Tibial artery (tissue), 4 donors: ENCODE data around the gene IL10RA.

Experiments used
- DNase-seq, 2 donors: peaks; one replicate each; pipeline ENCODE4 v3.0.0-alpha.2; 2019
- H3K27ac ChIP-seq, 2 donors: fragments of 200-600 bp; sonication (generic) in 1 of 2; 1 replicate in 1 of 2; 2 replicates in 1 of 2; pipeline ENCODE4 v1.5.1; 2018 to 2019; ENCODE audit warnings: mild to moderate bottlenecking in 1 of 2
- H3K27me3 ChIP-seq, 2 donors: fragments of 200-600 bp; sonication (generic) in 1 of 2; one replicate each; pipeline versions ENCODE4 v1.5.1 to v1.6.0; 2016 to 2019
- H3K36me3 ChIP-seq, 3 donors: fragments of 200-600 bp; sonication (generic) in 2 of 3; one replicate each; pipeline ENCODE4 v1.5.1; 2016 to 2019; ENCODE audit warnings: mild to moderate bottlenecking in 2 of 3
- H3K4me1 ChIP-seq, 4 donors: fragments of 200-600 bp; sonication (generic) in 2 of 4; 1 replicate in 3 of 4; 2 replicates in 1 of 4; pipeline ENCODE4 v1.5.1; 2016 to 2019
- H3K4me3 ChIP-seq, 2 donors: fragments of 200-600 bp; sonication (generic) in 1 of 2; 1 replicate in 1 of 2; 2 replicates in 1 of 2; pipeline ENCODE4 v1.5.1; 2018 to 2019; ENCODE audit warnings: mild to moderate bottlenecking in 2 of 2
- H3K9me3 ChIP-seq, 3 donors: fragments of 200-600 bp; sonication (generic) in 1 of 3; one replicate each; pipeline ENCODE4 v1.5.1; 2016 to 2019
- intact Hi-C: fragments of 100-400 bp; cut with DNase I; formaldehyde crosslinking; loops from one replicate; pipeline ENCODE4 v1.15.0; 2023; ENCODE audit warnings: low total_unique reads
- TF ChIP-seq, protein P1 (sequence below), 2 experiments: fragments of 200-600 bp in 1 of 2; fragments of 450-650 bp in 1 of 2; IDR thresholded peaks; one replicate each; pipeline ENCODE4 v1.5.1; 2017 to 2019; ENCODE audit warnings: antibody characterized with exemption in 2 of 2, mild to moderate bottlenecking in 1 of 2, moderate library complexity in 1 of 2

Gene IL10RA

DNA sequence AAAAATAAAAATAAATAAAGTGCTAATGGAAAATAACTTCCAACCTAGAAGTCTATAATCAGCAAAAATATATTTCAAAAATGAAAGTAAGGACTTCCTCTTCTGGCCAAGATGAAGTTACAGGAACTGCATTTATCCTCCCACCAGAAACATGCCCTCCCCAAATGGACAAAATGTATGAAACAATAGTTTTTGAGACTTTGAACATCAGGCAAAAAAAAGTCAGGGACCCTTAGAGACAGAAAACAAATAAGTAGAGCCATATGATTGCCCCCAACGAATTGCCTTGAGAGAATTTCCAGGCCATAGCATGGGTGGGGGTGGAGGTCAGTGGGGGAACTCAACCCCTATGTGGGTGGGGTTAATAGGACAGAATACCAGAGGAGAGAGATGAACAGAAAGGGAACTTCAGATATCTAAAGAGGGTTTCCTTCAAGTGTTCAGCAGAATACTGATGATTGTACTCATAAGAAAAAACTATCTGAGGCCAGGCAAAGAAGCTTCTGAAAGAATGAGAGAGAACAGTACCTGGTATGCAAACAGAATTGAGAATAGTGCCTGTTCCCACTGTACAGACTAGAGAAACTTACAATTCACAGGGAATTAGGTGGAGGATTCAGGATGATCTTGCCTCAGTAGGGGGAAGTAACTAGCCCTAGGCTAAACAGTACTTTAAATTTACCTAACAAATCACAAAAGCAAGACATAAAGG, 26.6 kb upstream of the IL10RA start:
- peaks cover 0 to 7% of the 10 kb centered on the region in 2 donors for H3K27me3 ChIP-seq
- H3K4me1 ChIP-seq, result no peaks in the 10 kb centered on the region
- no peak overlapping the region for H3K4me3 ChIP-seq
- no peaks in the 10 kb centered on the region for H3K36me3 ChIP-seq
- TF ChIP-seq, protein P1, sequence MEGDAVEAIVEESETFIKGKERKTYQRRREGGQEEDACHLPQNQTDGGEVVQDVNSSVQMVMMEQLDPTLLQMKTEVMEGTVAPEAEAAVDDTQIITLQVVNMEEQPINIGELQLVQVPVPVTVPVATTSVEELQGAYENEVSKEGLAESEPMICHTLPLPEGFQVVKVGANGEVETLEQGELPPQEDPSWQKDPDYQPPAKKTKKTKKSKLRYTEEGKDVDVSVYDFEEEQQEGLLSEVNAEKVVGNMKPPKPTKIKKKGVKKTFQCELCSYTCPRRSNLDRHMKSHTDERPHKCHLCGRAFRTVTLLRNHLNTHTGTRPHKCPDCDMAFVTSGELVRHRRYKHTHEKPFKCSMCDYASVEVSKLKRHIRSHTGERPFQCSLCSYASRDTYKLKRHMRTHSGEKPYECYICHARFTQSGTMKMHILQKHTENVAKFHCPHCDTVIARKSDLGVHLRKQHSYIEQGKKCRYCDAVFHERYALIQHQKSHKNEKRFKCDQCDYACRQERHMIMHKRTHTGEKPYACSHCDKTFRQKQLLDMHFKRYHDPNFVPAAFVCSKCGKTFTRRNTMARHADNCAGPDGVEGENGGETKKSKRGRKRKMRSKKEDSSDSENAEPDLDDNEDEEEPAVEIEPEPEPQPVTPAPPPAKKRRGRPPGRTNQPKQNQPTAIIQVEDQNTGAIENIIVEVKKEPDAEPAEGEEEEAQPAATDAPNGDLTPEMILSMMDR (IDR thresholded peaks at IDR 0.05), result no peak
- H3K9me3 ChIP-seq, result peaks cover 0 to 6% (median 0%) of the 10 kb centered on the region in 3 donors
- no peak overlapping the region for H3K27ac ChIP-seq
- DNase-seq, result no peak
- intact Hi-C loops, result no loop called here

DNA sequence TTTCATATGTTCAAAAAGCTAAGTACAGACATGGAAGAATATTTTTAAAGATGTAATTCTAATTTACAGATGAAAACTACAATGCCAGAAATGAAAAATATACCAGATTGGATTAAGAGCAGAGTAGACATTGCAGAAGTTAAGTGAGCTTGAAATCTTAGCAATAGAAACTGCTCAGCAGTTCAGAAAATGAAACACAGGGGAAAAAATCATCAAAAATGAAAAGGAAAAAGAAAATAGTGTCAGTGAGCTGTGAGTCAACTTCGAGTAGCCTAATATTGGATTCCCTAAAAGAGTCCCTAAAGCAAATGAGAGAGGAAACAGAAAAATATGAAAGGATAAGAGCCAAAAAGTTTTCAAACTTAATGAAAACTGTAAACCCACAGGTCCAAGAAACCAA, 25.8 kb upstream of the IL10RA start:
- H3K36me3 ChIP-seq, result no peaks in the 10 kb centered on the region
- peaks cover 0 to 6% (median 0%) of the 10 kb centered on the region in 3 donors for H3K9me3 ChIP-seq
- H3K4me3 ChIP-seq, result no peak overlapping the region
- intact Hi-C loops, result no loop called here
- H3K4me1 ChIP-seq, result no peaks in the 10 kb centered on the region
- no peak overlapping the region for H3K27ac ChIP-seq
- TF ChIP-seq, protein P1 (IDR thresholded peaks at IDR 0.05), result no peak
- peaks cover 0 to 4% of the 10 kb centered on the region in 2 donors for H3K27me3 ChIP-seq
- no peak for DNase-seq

DNA sequence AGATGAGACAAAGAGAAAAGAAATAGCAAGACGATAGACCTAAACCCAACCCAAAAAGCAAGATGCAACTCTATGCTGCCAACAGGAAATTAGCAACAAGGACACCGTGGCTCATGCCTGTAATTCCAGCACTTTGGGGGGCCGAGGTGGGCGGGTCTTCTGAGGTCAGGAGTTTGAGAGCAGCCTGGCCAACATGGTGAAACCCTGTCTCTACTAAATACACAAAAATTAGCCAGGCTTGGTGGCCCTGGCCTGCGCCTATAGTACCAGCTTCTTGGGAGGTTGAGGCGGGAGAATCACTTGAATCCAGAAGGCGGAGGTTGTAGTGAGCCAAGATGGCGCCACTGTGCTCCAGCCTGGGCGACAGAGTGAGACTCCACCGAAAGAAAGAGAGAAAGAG, 24.3 kb upstream of the IL10RA start:
- Histone ChIP-seq H3K9me3 (peaks cover 0 to 6% (median 0%) of the 10 kb centered on the region in 3 donors), H3K36me3 (no peaks in the 10 kb centered on the region), H3K27me3 (peaks cover 0 to 4% of the 10 kb centered on the region in 2 donors), H3K4me3 (no peak overlapping the region), H3K4me1 (no peaks in the 10 kb centered on the region), H3K27ac (no peak overlapping the region)
- intact Hi-C loops, result no loop called here
- no peak for DNase-seq
- TF ChIP-seq, protein P1 (IDR thresholded peaks at IDR 0.05), result no peak

DNA sequence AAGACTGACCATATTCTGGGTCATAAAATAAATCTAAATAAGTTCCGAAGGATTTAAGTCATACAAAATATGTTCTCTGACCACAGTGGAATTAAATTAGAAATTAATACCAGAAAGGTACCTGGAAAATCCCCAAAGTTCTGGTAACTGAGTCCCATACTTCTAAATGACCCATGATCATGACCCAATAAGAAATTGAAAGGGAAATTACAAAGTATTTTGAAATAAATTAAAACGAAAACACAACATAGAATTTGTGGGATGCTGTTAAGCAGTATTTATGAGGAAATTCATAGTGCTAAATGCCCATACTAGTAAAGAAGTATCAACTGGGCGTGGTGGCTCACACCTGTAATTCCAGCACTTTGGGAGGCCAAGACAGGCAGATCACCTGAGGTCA, 23.4 kb upstream of the IL10RA start:
- no peak for DNase-seq
- no peaks in the 10 kb centered on the region for H3K36me3 ChIP-seq
- no peaks in the 10 kb centered on the region for H3K4me1 ChIP-seq
- H3K27ac ChIP-seq, result no peak overlapping the region
- intact Hi-C loops, result no loop called here
- H3K27me3 ChIP-seq, result no peaks in the 10 kb centered on the region
- no peaks in the 10 kb centered on the region for H3K9me3 ChIP-seq
- TF ChIP-seq, protein P1 (IDR thresholded peaks at IDR 0.05), result no peak
- no peak overlapping the region for H3K4me3 ChIP-seq

DNA sequence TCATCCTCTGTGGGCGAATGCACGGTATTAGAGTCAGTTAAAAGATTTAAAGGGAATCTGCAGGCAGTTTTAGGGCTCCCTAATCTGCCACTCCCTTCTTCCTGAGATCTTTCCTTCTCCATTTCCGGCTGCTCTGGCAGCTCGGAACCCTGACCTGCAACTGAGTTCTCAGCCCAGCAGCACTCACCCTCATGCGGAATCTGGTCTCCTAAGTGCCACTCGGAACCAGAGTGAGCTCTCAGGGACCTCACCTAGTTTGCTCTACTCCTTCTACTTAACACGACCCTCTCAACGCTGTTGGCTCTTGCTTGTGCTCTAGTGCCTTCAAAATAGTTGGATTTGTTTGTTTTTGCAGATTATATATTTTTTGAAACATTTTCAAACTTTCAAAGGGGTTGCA, 19.3 kb upstream of the IL10RA start:
- Histone ChIP-seq H3K36me3 (no peaks in the 10 kb centered on the region), H3K4me1 (no peaks in the 10 kb centered on the region), H3K9me3 (no peaks in the 10 kb centered on the region), H3K27ac (no peak overlapping the region), H3K4me3 (no peak overlapping the region), H3K27me3 (peaks cover 0 to 18% of the 10 kb centered on the region in 2 donors)
- TF ChIP-seq, protein P1 (IDR thresholded peaks at IDR 0.05), result no peak
- DNase-seq, result peak in 1 of 2 donors; percentile 13
- intact Hi-C loops, result no loop called here
